ENCODE measurements around the gene NFATC2. TPM values are rescaled to one million over a fixed set of nuclear protein-coding genes. Genes with fewer than 3 reads are reported as not detected.

NFATC2 gene
- total RNA-seq, 1 experiment from 2014 or later, result 5.0 TPM

DNA sequence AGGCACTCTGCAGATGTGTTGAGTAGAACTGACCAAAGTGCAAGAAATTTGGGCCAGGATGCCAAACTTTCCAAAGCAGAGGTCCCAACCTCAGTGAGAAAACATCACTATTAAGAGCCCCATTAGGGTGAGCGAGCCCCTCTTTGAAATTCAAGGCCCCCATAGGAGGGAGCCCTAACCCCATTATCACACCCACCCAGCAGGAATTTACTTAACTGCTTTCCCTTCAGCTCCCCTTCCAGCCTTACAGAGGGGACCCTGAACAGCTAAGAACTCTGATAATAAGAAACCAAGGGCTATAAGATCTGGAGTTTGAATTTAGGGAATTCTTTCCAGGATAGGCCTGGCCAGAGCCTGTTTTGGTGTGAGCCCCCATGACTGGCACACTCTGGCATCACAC, 130.6 kb downstream of the NFATC2 start:
- H3K36me3 ChIP-seq (ENCODE audit: control insufficient read depth in 1 of 2, insufficient read depth in 2 of 2, low read length in 2 of 2), result no peaks in the 10 kb centered on the region
- no peak overlapping the region for H2AFZ ChIP-seq (ENCODE audit: low read depth, low read length, poor library complexity, severe bottlenecking)
- intact Hi-C loops (cut with micrococcal nuclease), result no loop called here
- no peak overlapping the region for H3K4me2 ChIP-seq (ENCODE audit: low read length)
- H3K27me3 ChIP-seq (ENCODE audit: insufficient read depth, low read length), result no peaks in the 10 kb centered on the region
- no peaks in the 10 kb centered on the region for H4K20me1 ChIP-seq (ENCODE audit: insufficient read depth)
- no peak overlapping the region for H3K27ac ChIP-seq (ENCODE audit: low read depth, low read length)
- ATAC-seq (no peak), DNase-seq (ENCODE audit: low read depth, low spot score) (no peak)
- no peaks in the 10 kb centered on the region for H3K79me2 ChIP-seq (ENCODE audit: insufficient read depth, low read length)
- POLR2A ChIA-PET, result no interaction called here
- CTCF ChIA-PET, result no interaction called here
- no peaks in the 10 kb centered on the region for H3K9me3 ChIP-seq (ENCODE audit: control insufficient read depth in 1 of 2, insufficient read depth in 1 of 2, low read depth in 1 of 2, low read length in 2 of 2)
- no TSS peak for BruUV-seq (replicated peaks)
- no peak overlapping the region for H3K4me3 ChIP-seq (replicated peaks in 1 of 2; ENCODE audit: low read depth in 1 of 2, low read length in 2 of 2)
- no peak overlapping the region for H3K9ac ChIP-seq (ENCODE audit: low read length)
- RAD21 ChIA-PET (ENCODE audit: low non-redundant PET in 1 of 2, low total read pairs in 2 of 2, uncharacterized antibody in 2 of 2, unreplicated experiment in 2 of 2), result no interaction called here
- no peaks in the 10 kb centered on the region for H3K9me2 ChIP-seq (ENCODE audit: insufficient read depth)
- TF ChIP-seq ATF3 (IDR thresholded peaks at IDR 0.05) (no peak), CEBPB (IDR thresholded peaks at IDR 0.05; ENCODE audit: low read depth) (no peak), RAD21 (IDR thresholded peaks at IDR 0.05; ENCODE audit: low read depth) (peak; percentile 14; the same call in 1 of the 2 replicates)
- H3K4me1 ChIP-seq (ENCODE audit: control insufficient read depth in 1 of 2, insufficient read depth in 2 of 2, low read length in 2 of 2), result peaks cover 0 to 3% of the 10 kb centered on the region in 2 experiments; a peak in 1 of 4 replicates

DNA sequence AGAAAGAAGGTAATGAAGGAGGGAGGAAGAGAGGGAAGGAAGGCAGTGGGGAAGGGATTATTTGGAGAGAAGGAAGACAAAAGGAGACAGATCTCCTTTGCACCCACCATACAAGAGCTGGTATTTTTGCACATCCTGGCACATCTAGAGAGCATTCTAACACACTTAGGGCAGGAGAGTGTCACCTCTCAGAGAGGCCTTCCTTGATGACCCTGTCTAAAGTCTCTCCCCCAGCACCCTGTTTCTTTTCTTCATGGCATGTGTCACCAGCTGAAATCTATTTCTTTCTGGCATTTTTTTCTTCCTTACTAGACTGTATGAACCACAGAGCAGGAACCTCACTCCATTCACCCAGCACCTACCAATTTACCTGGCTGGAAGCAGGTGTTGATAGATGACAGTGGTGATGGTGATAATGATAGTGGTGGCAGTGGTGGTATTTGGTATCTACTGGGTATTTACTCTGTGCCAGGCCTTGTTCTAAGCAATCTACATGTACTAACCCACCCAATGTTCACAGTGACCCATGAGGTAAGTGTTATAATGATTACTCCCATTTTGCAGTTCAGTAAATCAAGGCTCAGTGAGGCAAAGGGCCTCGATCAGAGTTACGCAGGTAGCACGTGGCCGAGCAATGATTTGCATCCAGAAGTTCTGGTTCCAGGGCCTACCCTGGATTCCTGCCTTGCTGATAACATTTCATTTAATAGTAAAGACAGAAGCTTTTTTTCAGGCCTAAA, 131.8 kb downstream of the NFATC2 start:
- Histone ChIP-seq H3K9ac (ENCODE audit: low read length) (no peak overlapping the region), H3K9me2 (ENCODE audit: insufficient read depth) (no peaks in the 10 kb centered on the region), H3K4me1 (ENCODE audit: control insufficient read depth in 1 of 2, insufficient read depth in 2 of 2, low read length in 2 of 2) (peaks cover 0 to 2% of the 10 kb centered on the region in 2 experiments; a peak in 1 of 4 replicates), H3K4me3 (replicated peaks in 1 of 2; ENCODE audit: low read depth in 1 of 2, low read length in 2 of 2) (no peak overlapping the region), H3K9me3 (ENCODE audit: control insufficient read depth in 1 of 2, insufficient read depth in 1 of 2, low read depth in 1 of 2, low read length in 2 of 2) (no peaks in the 10 kb centered on the region), H2AFZ (ENCODE audit: low read depth, low read length, poor library complexity, severe bottlenecking) (no peak overlapping the region), H3K27me3 (ENCODE audit: insufficient read depth, low read length) (no peaks in the 10 kb centered on the region), H3K27ac (ENCODE audit: low read depth, low read length) (no peak overlapping the region), H4K20me1 (ENCODE audit: insufficient read depth) (no peaks in the 10 kb centered on the region), H3K79me2 (ENCODE audit: insufficient read depth, low read length) (no peaks in the 10 kb centered on the region), H3K4me2 (ENCODE audit: low read length) (no peak overlapping the region), H3K36me3 (ENCODE audit: control insufficient read depth in 1 of 2, insufficient read depth in 2 of 2, low read length in 2 of 2) (no peaks in the 10 kb centered on the region)
- ChIA-PET POLR2A (no interaction called here), RAD21 (ENCODE audit: low non-redundant PET in 1 of 2, low total read pairs in 2 of 2, uncharacterized antibody in 2 of 2, unreplicated experiment in 2 of 2) (interaction anchor here in 1 of 2 experiments (0.7 kb wide), 1 partner anchor 600 kb away, joined by 3 read pairs; no protein-coding TSS in a partner anchor), CTCF (no interaction called here)
- intact Hi-C loops (cut with micrococcal nuclease), result no loop called here
- no peak for TF ChIP-seq CBX3 (IDR thresholded peaks at IDR 0.05; ENCODE audit: low read depth)
- TF ChIP-seq EZH2phosphoT487 (IDR thresholded peaks at IDR 0.05; ENCODE audit: borderline replicate concordance), result no peak
- no peak for DNase-seq (ENCODE audit: low read depth, low spot score)
- BruUV-seq (replicated peaks), result no TSS peak
- ATAC-seq, result no peak

Measured in HCT116 (cell line).